H4 (cell line): Measurements from ENCODE around the gene CCL3. TPM values are rescaled to one million over a fixed set of nuclear protein-coding genes. Genes with fewer than 3 reads are reported as not detected.

Experiments
- total RNA-seq: library from RNA; depleted of rRNA; stranded (reverse); fragments of >200 nt; shearing (Covaris generic); gene quantifications from 2 replicates; pipeline ENCODE4 v1.2.3, GENCODE V29; 2014; rRNA removed

The CCL3 gene
- total RNA-seq, 1 experiment from 2014 or later = not detected

Other genes starting within 250 kb of the CCL3 start
- not detected in 2 replicates for gene HEATR9, start 221.3 kb downstream of the CCL3 start, total RNA-seq
- gene CCL5, start 209.8 kb downstream of the CCL3 start, total RNA-seq = 0.31 TPM in 1 of 2 replicates, not detected in the other
- 0.66 and 1.1 TPM in 2 replicates for gene RDM1, start 159.4 kb downstream of the CCL3 start, total RNA-seq
- not detected in 2 replicates for gene LYZL6, start 146.4 kb downstream of the CCL3 start, total RNA-seq
- not detected in 2 replicates for gene CCL16, start 108.6 kb downstream of the CCL3 start, total RNA-seq
- gene CCL14, start 103.4 kb downstream of the CCL3 start, total RNA-seq = not detected in 2 replicates
- not detected in 2 replicates for gene CCL15, start 88.6 kb downstream of the CCL3 start, total RNA-seq
- gene CCL23, start 72.2 kb downstream of the CCL3 start, total RNA-seq = not detected in 2 replicates
- gene CCL18, start 25.9 kb downstream of the CCL3 start, total RNA-seq = not detected in 2 replicates
- gene CCL4, start 13.7 kb upstream of the CCL3 start, total RNA-seq = not detected in 2 replicates
- 0.39 TPM in 1 of 2 replicates, not detected in the other for gene TBC1D3B, start 86.5 kb upstream of the CCL3 start, total RNA-seq
- gene CCL3L1, start 106.6 kb upstream of the CCL3 start, total RNA-seq = not detected in 2 replicates
- not detected in 2 replicates for gene CCL4L2, start 120.9 kb upstream of the CCL3 start, total RNA-seq
- not detected in 2 replicates for gene TBC1D3I, start 174.4 kb upstream of the CCL3 start, total RNA-seq
- gene TBC1D3G, start 233.7 kb upstream of the CCL3 start, total RNA-seq = not detected in 2 replicates